Neural progenitor cell (in vitro differentiated cells): ENCODE results near the gene PPARGC1A.

Experiments
- EZH2 ChIP-seq: fragments of 200-600 bp; sonication (generic); IDR thresholded peaks from 2 replicates; pipeline ENCODE4 v1.6.1; 2017; ENCODE audit warnings: antibody characterized with exemption, mild to moderate bottlenecking, moderate library complexity
- EZH2phosphoT487 ChIP-seq: fragments of 200-600 bp; sonication (generic); IDR thresholded peaks from 2 replicates; pipeline ENCODE4 v1.6.1; 2017; ENCODE audit warnings: antibody characterized with exemption
- TF ChIP-seq, protein P1 (sequence below): fragments of 200-600 bp; sonication (generic); IDR thresholded peaks from 2 replicates; pipeline ENCODE4 v1.5.1; 2017; ENCODE audit warnings: antibody characterized with exemption, mild to moderate bottlenecking

DNA sequence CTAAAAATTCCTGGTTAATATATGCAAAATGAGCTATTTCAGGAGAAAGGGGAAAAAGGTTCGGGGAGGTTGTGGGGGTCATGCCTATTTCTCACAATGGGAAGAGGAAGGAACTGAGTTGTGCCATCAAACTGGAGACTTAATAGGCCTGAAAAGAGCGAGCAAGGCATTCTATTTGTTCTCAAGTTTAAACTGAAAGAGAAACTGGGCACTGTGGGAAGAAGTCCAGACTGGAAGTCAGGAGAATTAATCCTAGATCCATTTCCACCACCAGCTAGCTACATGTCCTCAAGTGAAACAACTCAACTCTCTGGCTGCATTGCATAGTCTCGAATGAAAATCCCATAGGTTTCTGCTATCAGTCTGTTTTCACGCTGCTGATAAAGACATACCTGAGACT is 50.6 kb downstream of the PPARGC1A start:
- TF ChIP-seq EZH2phosphoT487 (no peak), EZH2 (no peak)
- TF ChIP-seq, protein P1, sequence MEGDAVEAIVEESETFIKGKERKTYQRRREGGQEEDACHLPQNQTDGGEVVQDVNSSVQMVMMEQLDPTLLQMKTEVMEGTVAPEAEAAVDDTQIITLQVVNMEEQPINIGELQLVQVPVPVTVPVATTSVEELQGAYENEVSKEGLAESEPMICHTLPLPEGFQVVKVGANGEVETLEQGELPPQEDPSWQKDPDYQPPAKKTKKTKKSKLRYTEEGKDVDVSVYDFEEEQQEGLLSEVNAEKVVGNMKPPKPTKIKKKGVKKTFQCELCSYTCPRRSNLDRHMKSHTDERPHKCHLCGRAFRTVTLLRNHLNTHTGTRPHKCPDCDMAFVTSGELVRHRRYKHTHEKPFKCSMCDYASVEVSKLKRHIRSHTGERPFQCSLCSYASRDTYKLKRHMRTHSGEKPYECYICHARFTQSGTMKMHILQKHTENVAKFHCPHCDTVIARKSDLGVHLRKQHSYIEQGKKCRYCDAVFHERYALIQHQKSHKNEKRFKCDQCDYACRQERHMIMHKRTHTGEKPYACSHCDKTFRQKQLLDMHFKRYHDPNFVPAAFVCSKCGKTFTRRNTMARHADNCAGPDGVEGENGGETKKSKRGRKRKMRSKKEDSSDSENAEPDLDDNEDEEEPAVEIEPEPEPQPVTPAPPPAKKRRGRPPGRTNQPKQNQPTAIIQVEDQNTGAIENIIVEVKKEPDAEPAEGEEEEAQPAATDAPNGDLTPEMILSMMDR = no peak
